Parathyroid adenoma (tissue), 2 donors: ENCODE data around the gene METTL17.

ENCODE experiments used
- H2AFZ ChIP-seq: fragments of 300-600 bp; sonication (generic); one replicate; pipeline ENCODE4 v1.7.0; 2017; ENCODE audit warnings: antibody characterized with exemption, mild to moderate bottlenecking
- H3K27ac ChIP-seq: fragments of 300-600 bp; sonication (generic); one replicate; pipeline ENCODE4 v1.7.0; 2017
- H3K27me3 ChIP-seq: fragments of 300-600 bp; sonication (generic); one replicate; pipeline ENCODE4 v1.7.0; 2017; ENCODE audit warnings: low read length; ENCODE audit not compliant: control insufficient read depth, insufficient read depth
- H3K36me3 ChIP-seq: fragments of 300-600 bp; sonication (generic); one replicate; pipeline ENCODE4 v1.7.0; 2017; ENCODE audit warnings: low read length; ENCODE audit not compliant: control insufficient read depth, insufficient read depth
- H3K4me1 ChIP-seq: fragments of 300-600 bp; sonication (generic); one replicate; pipeline ENCODE4 v1.7.0; 2017; ENCODE audit warnings: control low read depth
- H3K4me2 ChIP-seq: fragments of 300-600 bp; sonication (generic); one replicate; pipeline ENCODE4 v1.7.0; 2017; ENCODE audit warnings: low read length
- H3K4me3 ChIP-seq: fragments of 300-600 bp; sonication (generic); one replicate; pipeline ENCODE4 v1.7.0; 2017; ENCODE audit warnings: low read depth, low read length
- H3K79me2 ChIP-seq: fragments of 300-600 bp; sonication (generic); one replicate; pipeline ENCODE4 v1.7.0; 2017; ENCODE audit warnings: control low read depth
- H3K9ac ChIP-seq: fragments of 300-600 bp; sonication (generic); one replicate; pipeline ENCODE4 v1.7.0; 2017; ENCODE audit warnings: mild to moderate bottlenecking
- H3K9me3 ChIP-seq: fragments of 300-600 bp; sonication (generic); one replicate; pipeline ENCODE4 v1.7.0; 2017; ENCODE audit warnings: low read length; ENCODE audit not compliant: control insufficient read depth
- CTCF ChIP-seq: fragments of 300-600 bp; sonication (generic); IDR thresholded peaks from one replicate; pipeline ENCODE4 v1.7.0; 2017; ENCODE audit warnings: antibody characterized with exemption, mild to moderate bottlenecking
- donor health status: primary hyperparathyroidism.

The METTL17 gene

GRCh38 chr14:21016413-21017190 is 26.8 kb downstream of the METTL17 start:
- Histone ChIP-seq H3K27ac (no peak overlapping the region), H3K9me3 (no peaks in the 10 kb centered on the region)

GRCh38 chr14:21017528-21018245 is 27.9 kb downstream of the METTL17 start:
- H3K27me3 ChIP-seq, result no peaks in the 10 kb centered on the region
- H2AFZ ChIP-seq, result no peak overlapping the region
- TF ChIP-seq CTCF, result no peak
- H3K4me2 ChIP-seq, result no peak overlapping the region
- H3K79me2 ChIP-seq, result peaks cover 3% of the 10 kb centered on the region
- no peaks in the 10 kb centered on the region for H3K36me3 ChIP-seq
- H3K9ac ChIP-seq, result no peak overlapping the region
- H3K27ac ChIP-seq, result no peak overlapping the region
- no peaks in the 10 kb centered on the region for H3K9me3 ChIP-seq
- H3K4me3 ChIP-seq, result no peak overlapping the region
- H3K4me1 ChIP-seq, result peaks cover 7% of the 10 kb centered on the region

More at GRCh38 chr14:21016413-21017190, 26.8 kb downstream of the METTL17 start:
- no peaks in the 10 kb centered on the region for H3K36me3 ChIP-seq
- no peak overlapping the region for H2AFZ ChIP-seq
- peaks cover 2% of the 10 kb centered on the region for H3K4me1 ChIP-seq
- no peaks in the 10 kb centered on the region for H3K79me2 ChIP-seq
- no peak overlapping the region for H3K4me2 ChIP-seq
- no peaks in the 10 kb centered on the region for H3K27me3 ChIP-seq
- no peak overlapping the region for H3K9ac ChIP-seq
- TF ChIP-seq CTCF, result no peak
- H3K4me3 ChIP-seq, result no peak overlapping the region

GRCh38 chr14:21018286-21018685 is 28.5 kb downstream of the METTL17 start:
- Histone ChIP-seq H2AFZ (no peak overlapping the region), H3K79me2 (peaks cover 3% of the 10 kb centered on the region), H3K27me3 (no peaks in the 10 kb centered on the region), H3K4me2 (no peak overlapping the region), H3K9me3 (no peaks in the 10 kb centered on the region), H3K9ac (no peak overlapping the region), H3K27ac (no peak overlapping the region), H3K4me3 (no peak overlapping the region), H3K36me3 (no peaks in the 10 kb centered on the region), H3K4me1 (peaks cover 10% of the 10 kb centered on the region)
- TF ChIP-seq CTCF, result no peak

GRCh38 chr14:21018781-21019180 is 29.0 kb downstream of the METTL17 start:
- no peak overlapping the region for H2AFZ ChIP-seq
- peaks cover 6% of the 10 kb centered on the region for H3K79me2 ChIP-seq
- no peaks in the 10 kb centered on the region for H3K9me3 ChIP-seq
- no peaks in the 10 kb centered on the region for H3K27me3 ChIP-seq
- TF ChIP-seq CTCF, result no peak
- no peaks in the 10 kb centered on the region for H3K36me3 ChIP-seq
- H3K4me1 ChIP-seq, result peaks cover 10% of the 10 kb centered on the region
- no peak overlapping the region for H3K9ac ChIP-seq
- no peak overlapping the region for H3K4me2 ChIP-seq
- H3K4me3 ChIP-seq, result no peak overlapping the region
- H3K27ac ChIP-seq, result no peak overlapping the region
